HEK293 (cell line): ENCODE data around the gene ZNF532.

Experiments used
- ZBTB26 ChIP-seq: fragments of 450-650 bp; formaldehyde crosslinking; optimal IDR thresholded peaks from 2 replicates; pipeline ENCODE3; 2016; ENCODE audit warnings: missing biosample characterization, mild to moderate bottlenecking, missing genetic modification characterization
- ZNF404 ChIP-seq: fragments of 450-650 bp; formaldehyde crosslinking; IDR thresholded peaks from 2 replicates; pipeline ENCODE4 v1.5.1; 2017; ENCODE audit warnings: missing biosample characterization, missing genetic modification characterization

DNA sequence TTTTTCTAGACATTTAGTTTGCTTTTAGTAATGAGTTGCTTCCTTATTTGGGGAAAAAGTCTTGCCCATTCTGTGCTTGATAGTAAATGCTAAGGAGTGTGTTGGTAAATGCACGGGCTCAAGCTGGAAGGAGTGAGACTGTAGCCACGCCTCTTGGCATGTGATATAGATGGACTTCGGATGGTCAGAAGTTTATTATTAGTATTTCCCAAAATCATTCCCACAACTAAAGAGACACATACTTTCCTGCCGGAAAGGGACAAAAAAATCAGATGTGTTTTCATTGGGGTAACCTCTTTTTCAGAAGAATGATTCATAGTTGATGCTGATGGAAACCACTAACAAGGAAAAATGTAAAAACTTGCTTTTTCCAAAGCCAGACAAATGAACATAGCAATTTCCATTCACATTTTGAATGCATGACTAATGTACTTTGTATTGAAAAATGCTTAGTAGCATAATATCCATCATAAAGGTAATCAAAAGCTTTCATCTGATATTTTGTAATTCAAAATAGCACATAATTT is 133.2 kb downstream of the ZNF532 start:
- TF ChIP-seq ZBTB26, result no peak
- no peak for TF ChIP-seq ZNF404
